8988T (cell line): ENCODE data around the gene MREG.
A peak's percentile ranks its signal among the peaks of the same experiment; 100 is the strongest.
"Not testable (repeated sequence)": the region's sequence is repeated elsewhere in the genome, so short reads cannot be mapped to it uniquely, and the experiment has no call there.

Experiments used
- DNase-seq: peaks from one replicate; pipeline ENCODE4 v3.0.0; 2011

Gene MREG

GRCh38 chr2:215952860-215953637 lies 60.3 kb downstream of the MREG start:
- no peak for DNase-seq

- no peak for DNase-seq
Measured at GRCh38 chr2:215951558-215951957, 61.8 kb downstream of the MREG start.

GRCh38 chr2:215949991-215950404 lies 63.4 kb downstream of the MREG start:
- no peak for DNase-seq

- DNase-seq = no peak
Measured at GRCh38 chr2:215948051-215948450, 65.3 kb downstream of the MREG start.

GRCh38 chr2:215946586-215946985 lies 66.8 kb downstream of the MREG start:
- DNase-seq = no peak

- DNase-seq = no peak
Measured at GRCh38 chr2:215942194-215942593, 71.2 kb downstream of the MREG start.

- no peak for DNase-seq
Measured at GRCh38 chr2:215941726-215942125, 71.6 kb downstream of the MREG start.

- DNase-seq = no peak
Measured at GRCh38 chr2:215940645-215941184, 72.6 kb downstream of the MREG start.

GRCh38 chr2:215937190-215937589 lies 76.2 kb downstream of the MREG start:
- DNase-seq = no peak

GRCh38 chr2:215933151-215933550 lies 80.2 kb downstream of the MREG start:
- no peak for DNase-seq

GRCh38 chr2:215931256-215931903 lies 82.0 kb downstream of the MREG start:
- DNase-seq = peak; percentile 24

- no peak for DNase-seq
Measured at GRCh38 chr2:215930505-215931253, 82.7 kb downstream of the MREG start.

GRCh38 chr2:215929602-215930335 lies 83.6 kb downstream of the MREG start:
- DNase-seq = no peak

- no peak for DNase-seq
Measured at GRCh38 chr2:215928086-215928485, 85.3 kb downstream of the MREG start.

- not testable (repeated sequence) for DNase-seq
Measured at GRCh38 chr2:215926992-215927391, 86.4 kb downstream of the MREG start.

GRCh38 chr2:215921895-215922294 lies 91.5 kb downstream of the MREG start:
- no peak for DNase-seq

- DNase-seq = no peak
Measured at GRCh38 chr2:215920244-215921100, 92.9 kb downstream of the MREG start.

GRCh38 chr2:215919624-215920243 lies 93.6 kb downstream of the MREG start:
- no peak for DNase-seq

- DNase-seq = no peak
Measured at GRCh38 chr2:215918901-215919599, 94.3 kb downstream of the MREG start.

- DNase-seq = no peak
Measured at GRCh38 chr2:215917953-215918620, 95.3 kb downstream of the MREG start.
